Stomach (tissue), 4 donors: ENCODE data around the gene ANKDD1B.

Experiments used
- CTCF ChIP-seq, 7 experiments: fragments of 450-650 bp in 4 of 7; fragments of 200-600 bp in 3 of 7; sonication (generic) in 3 of 7; IDR thresholded peaks; one replicate each; pipeline ENCODE4 v1.5.1; 2016 to 2019; ENCODE audit warnings: antibody characterized with exemption in 7 of 7, control low read depth in 2 of 7, mild to moderate bottlenecking in 1 of 7
- EP300 ChIP-seq: sonication (generic); formaldehyde crosslinking; IDR thresholded peaks from one replicate; pipeline ENCODE4 v1.6.1; 2017; ENCODE audit warnings: antibody characterized with exemption
- POLR2A ChIP-seq, 4 donors: fragments of 450-650 bp; IDR thresholded peaks; one replicate each; pipeline ENCODE4 v1.6.1; 2016; ENCODE audit warnings: antibody characterized with exemption in 4 of 4, control low read depth in 2 of 4, mild to moderate bottlenecking in 1 of 4, moderate library complexity in 1 of 4
- POLR2AphosphoS5 ChIP-seq, 3 donors: sonication (generic); formaldehyde crosslinking; IDR thresholded peaks; one replicate each; pipeline ENCODE4 v1.6.1; 2016; ENCODE audit warnings: antibody characterized with exemption in 3 of 3

- TF ChIP-seq CTCF (IDR thresholded peaks at IDR 0.05) (no peak), POLR2AphosphoS5 (IDR thresholded peaks at IDR 0.05) (peak in 2 of 3 donors; percentile 14 to 71), POLR2A (IDR thresholded peaks at IDR 0.05) (no peak), EP300 (no peak)
Measured at GRCh38 chr5:75623846-75624245, 12.6 kb downstream of the ANKDD1B start.
